HEK293 (cell line): ENCODE measurements around the gene LPP.
"Not testable (repeated sequence)": the region's sequence is repeated elsewhere in the genome, so short reads cannot be mapped to it uniquely, and the experiment has no call there.

Experiments
- PRDM1 ChIP-seq: fragments of 450-650 bp; formaldehyde crosslinking; IDR thresholded peaks from 2 replicates; pipeline ENCODE4; 2016; ENCODE audit warnings: missing biosample characterization, missing genetic modification characterization
- ZNF114 ChIP-seq: fragments of 450-650 bp; formaldehyde crosslinking; IDR thresholded peaks from 2 replicates; pipeline ENCODE4 v1.5.0; 2017; ENCODE audit warnings: missing biosample characterization, missing genetic modification characterization
- ZNF529 ChIP-seq: fragments of 450-650 bp; formaldehyde crosslinking; IDR thresholded peaks from 2 replicates; pipeline ENCODE4 v1.5.1; 2017; ENCODE audit warnings: missing genetic modification characterization, missing biosample characterization; ENCODE audit not compliant: insufficient replicate concordance
- ZNF561 ChIP-seq: fragments of 450-650 bp; IDR thresholded peaks from 2 replicates; pipeline ENCODE4 v1.5.1; 2018; ENCODE audit warnings: missing biosample characterization, missing genetic modification characterization, borderline replicate concordance
- ZNF701 ChIP-seq: fragments of 450-650 bp; formaldehyde crosslinking; IDR thresholded peaks from 2 replicates; pipeline ENCODE4 v1.5.1; 2016; ENCODE audit warnings: missing biosample characterization, missing genetic modification characterization
- ZNF776 ChIP-seq: fragments of 450-650 bp; formaldehyde crosslinking; IDR thresholded peaks from 2 replicates; pipeline ENCODE4 v1.5.0; 2017; ENCODE audit warnings: missing biosample characterization, missing genetic modification characterization, borderline replicate concordance
- TF ChIP-seq, protein P1 (sequence below): fragments of 450-650 bp; formaldehyde crosslinking; IDR thresholded peaks from 2 replicates; pipeline ENCODE4 v1.5.1; 2016; ENCODE audit warnings: missing biosample characterization, missing genetic modification characterization
- TF ChIP-seq, protein P2 (sequence below): fragments of 450-650 bp; formaldehyde crosslinking; IDR thresholded peaks from 2 replicates; pipeline ENCODE4 v1.5.1; 2016; ENCODE audit warnings: missing biosample characterization, missing genetic modification characterization
- TF ChIP-seq, protein P3 (sequence below): sonication (generic); formaldehyde crosslinking; IDR thresholded peaks from 2 replicates; pipeline ENCODE4 v1.8.1; 2022; ENCODE audit warnings: mild to moderate bottlenecking, moderate library complexity, missing genetic modification reagents
- TF ChIP-seq, protein P4 (sequence below): fragments of 450-650 bp; formaldehyde crosslinking; IDR thresholded peaks from 2 replicates; pipeline ENCODE4 v1.5.1; 2016; ENCODE audit warnings: missing biosample characterization, missing genetic modification characterization

DNA sequence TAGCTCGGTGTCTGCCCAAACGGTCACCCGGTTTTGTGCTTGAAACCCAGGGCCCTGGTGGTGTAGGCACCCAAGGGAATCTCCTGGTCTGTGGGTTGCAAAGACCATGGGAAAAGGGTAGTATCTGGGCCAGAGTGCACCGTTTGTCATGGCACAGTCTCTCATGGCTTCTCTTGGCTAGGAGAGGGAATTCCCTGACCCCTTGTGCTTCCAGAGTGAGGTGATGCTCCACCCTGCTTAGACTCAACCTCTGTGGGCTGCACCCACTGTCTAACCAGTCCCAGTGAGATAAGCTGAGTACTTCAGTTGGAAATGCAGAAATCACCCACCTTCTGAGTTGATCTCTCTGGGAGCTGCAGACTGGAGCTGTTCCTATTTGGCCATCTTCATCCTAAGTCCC, 274.0 kb downstream of the LPP start:
- TF ChIP-seq, protein P1, sequence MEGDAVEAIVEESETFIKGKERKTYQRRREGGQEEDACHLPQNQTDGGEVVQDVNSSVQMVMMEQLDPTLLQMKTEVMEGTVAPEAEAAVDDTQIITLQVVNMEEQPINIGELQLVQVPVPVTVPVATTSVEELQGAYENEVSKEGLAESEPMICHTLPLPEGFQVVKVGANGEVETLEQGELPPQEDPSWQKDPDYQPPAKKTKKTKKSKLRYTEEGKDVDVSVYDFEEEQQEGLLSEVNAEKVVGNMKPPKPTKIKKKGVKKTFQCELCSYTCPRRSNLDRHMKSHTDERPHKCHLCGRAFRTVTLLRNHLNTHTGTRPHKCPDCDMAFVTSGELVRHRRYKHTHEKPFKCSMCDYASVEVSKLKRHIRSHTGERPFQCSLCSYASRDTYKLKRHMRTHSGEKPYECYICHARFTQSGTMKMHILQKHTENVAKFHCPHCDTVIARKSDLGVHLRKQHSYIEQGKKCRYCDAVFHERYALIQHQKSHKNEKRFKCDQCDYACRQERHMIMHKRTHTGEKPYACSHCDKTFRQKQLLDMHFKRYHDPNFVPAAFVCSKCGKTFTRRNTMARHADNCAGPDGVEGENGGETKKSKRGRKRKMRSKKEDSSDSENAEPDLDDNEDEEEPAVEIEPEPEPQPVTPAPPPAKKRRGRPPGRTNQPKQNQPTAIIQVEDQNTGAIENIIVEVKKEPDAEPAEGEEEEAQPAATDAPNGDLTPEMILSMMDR (tag by site-specific recombination): not testable (repeated sequence)
- TF ChIP-seq, protein P2, sequence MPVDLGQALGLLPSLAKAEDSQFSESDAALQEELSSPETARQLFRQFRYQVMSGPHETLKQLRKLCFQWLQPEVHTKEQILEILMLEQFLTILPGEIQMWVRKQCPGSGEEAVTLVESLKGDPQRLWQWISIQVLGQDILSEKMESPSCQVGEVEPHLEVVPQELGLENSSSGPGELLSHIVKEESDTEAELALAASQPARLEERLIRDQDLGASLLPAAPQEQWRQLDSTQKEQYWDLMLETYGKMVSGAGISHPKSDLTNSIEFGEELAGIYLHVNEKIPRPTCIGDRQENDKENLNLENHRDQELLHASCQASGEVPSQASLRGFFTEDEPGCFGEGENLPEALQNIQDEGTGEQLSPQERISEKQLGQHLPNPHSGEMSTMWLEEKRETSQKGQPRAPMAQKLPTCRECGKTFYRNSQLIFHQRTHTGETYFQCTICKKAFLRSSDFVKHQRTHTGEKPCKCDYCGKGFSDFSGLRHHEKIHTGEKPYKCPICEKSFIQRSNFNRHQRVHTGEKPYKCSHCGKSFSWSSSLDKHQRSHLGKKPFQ: not testable (repeated sequence)
- not testable (repeated sequence) for TF ChIP-seq PRDM1 (tag by site-specific recombination); ZNF114 (tag by site-specific recombination); ZNF701 (tag by site-specific recombination); ZNF561 (tag by site-specific recombination); ZNF776; ZNF529 (tag by site-specific recombination)
- TF ChIP-seq, protein P3, sequence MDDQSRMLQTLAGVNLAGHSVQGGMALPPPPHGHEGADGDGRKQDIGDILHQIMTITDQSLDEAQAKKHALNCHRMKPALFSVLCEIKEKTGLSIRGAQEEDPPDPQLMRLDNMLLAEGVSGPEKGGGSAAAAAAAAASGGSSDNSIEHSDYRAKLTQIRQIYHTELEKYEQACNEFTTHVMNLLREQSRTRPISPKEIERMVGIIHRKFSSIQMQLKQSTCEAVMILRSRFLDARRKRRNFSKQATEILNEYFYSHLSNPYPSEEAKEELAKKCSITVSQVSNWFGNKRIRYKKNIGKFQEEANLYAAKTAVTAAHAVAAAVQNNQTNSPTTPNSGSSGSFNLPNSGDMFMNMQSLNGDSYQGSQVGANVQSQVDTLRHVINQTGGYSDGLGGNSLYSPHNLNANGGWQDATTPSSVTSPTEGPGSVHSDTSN (CRISPR knock-in tag): not testable (repeated sequence)
- TF ChIP-seq, protein P4, sequence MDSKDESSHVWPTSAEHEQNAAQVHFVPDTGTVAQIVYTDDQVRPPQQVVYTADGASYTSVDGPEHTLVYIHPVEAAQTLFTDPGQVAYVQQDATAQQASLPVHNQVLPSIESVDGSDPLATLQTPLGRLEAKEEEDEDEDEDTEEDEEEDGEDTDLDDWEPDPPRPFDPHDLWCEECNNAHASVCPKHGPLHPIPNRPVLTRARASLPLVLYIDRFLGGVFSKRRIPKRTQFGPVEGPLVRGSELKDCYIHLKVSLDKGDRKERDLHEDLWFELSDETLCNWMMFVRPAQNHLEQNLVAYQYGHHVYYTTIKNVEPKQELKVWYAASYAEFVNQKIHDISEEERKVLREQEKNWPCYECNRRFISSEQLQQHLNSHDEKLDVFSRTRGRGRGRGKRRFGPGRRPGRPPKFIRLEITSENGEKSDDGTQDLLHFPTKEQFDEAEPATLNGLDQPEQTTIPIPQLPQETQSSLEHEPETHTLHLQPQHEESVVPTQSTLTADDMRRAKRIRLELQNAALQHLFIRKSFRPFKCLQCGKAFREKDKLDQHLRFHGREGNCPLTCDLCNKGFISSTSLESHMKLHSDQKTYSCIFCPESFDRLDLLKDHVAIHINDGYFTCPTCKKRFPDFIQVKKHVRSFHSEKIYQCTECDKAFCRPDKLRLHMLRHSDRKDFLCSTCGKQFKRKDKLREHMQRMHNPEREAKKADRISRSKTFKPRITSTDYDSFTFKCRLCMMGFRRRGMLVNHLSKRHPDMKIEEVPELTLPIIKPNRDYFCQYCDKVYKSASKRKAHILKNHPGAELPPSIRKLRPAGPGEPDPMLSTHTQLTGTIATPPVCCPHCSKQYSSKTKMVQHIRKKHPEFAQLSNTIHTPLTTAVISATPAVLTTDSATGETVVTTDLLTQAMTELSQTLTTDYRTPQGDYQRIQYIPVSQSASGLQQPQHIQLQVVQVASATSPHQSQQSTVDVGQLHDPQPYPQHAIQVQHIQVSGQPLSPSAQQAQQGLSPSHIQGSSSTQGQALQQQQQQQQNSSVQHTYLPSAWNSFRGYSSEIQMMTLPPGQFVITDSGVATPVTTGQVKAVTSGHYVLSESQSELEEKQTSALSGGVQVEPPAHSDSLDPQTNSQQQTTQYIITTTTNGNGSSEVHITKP: not testable (repeated sequence)
